Parathyroid adenoma (tissue), 2 donors: ENCODE measurements around the gene PREB.
A peak's percentile ranks its signal among the peaks of the same experiment; 100 is the strongest.

ENCODE experiments used
- H2AFZ ChIP-seq: fragments of 300-600 bp; sonication (generic); one replicate; pipeline ENCODE4 v1.7.0; 2017; ENCODE audit warnings: antibody characterized with exemption, mild to moderate bottlenecking
- H3K27ac ChIP-seq: fragments of 300-600 bp; sonication (generic); one replicate; pipeline ENCODE4 v1.7.0; 2017
- H3K27me3 ChIP-seq: fragments of 300-600 bp; sonication (generic); one replicate; pipeline ENCODE4 v1.7.0; 2017; ENCODE audit warnings: low read length; ENCODE audit not compliant: control insufficient read depth, insufficient read depth
- H3K36me3 ChIP-seq: fragments of 300-600 bp; sonication (generic); one replicate; pipeline ENCODE4 v1.7.0; 2017; ENCODE audit warnings: low read length; ENCODE audit not compliant: control insufficient read depth, insufficient read depth
- H3K4me1 ChIP-seq: fragments of 300-600 bp; sonication (generic); one replicate; pipeline ENCODE4 v1.7.0; 2017; ENCODE audit warnings: control low read depth
- H3K4me2 ChIP-seq: fragments of 300-600 bp; sonication (generic); one replicate; pipeline ENCODE4 v1.7.0; 2017; ENCODE audit warnings: low read length
- H3K4me3 ChIP-seq: fragments of 300-600 bp; sonication (generic); one replicate; pipeline ENCODE4 v1.7.0; 2017; ENCODE audit warnings: low read depth, low read length
- H3K79me2 ChIP-seq: fragments of 300-600 bp; sonication (generic); one replicate; pipeline ENCODE4 v1.7.0; 2017; ENCODE audit warnings: control low read depth
- H3K9ac ChIP-seq: fragments of 300-600 bp; sonication (generic); one replicate; pipeline ENCODE4 v1.7.0; 2017; ENCODE audit warnings: mild to moderate bottlenecking
- H3K9me3 ChIP-seq: fragments of 300-600 bp; sonication (generic); one replicate; pipeline ENCODE4 v1.7.0; 2017; ENCODE audit warnings: low read length; ENCODE audit not compliant: control insufficient read depth
- CTCF ChIP-seq: fragments of 300-600 bp; sonication (generic); IDR thresholded peaks from one replicate; pipeline ENCODE4 v1.7.0; 2017; ENCODE audit warnings: antibody characterized with exemption, mild to moderate bottlenecking
- donor health status: primary hyperparathyroidism.

Gene PREB

DNA sequence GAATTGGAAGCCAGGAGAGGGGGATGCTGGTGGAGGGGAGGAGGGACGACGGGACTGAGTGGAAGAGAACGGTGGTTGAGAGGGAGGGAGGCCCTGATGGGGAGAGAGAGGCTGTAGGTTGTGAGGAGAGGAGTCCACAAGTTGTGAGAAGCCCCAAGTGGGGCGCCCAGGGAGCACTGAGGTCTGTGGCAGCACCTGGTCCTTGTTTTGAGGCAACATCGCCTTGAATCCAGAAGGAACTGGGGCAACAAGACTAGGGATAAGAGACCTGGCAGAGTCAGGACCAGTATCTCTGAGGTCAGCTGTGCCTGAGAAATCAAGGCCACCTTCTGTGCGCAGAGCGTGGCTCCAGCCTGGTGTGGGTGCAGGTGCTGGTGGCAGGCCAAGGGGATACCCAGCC is 3.7 kb upstream of the PREB start:
- no peaks in the 10 kb centered on the region for H3K27me3 ChIP-seq
- no peaks in the 10 kb centered on the region for H3K9me3 ChIP-seq
- no peak for TF ChIP-seq CTCF
- peaks cover 5% of the 10 kb centered on the region for H3K79me2 ChIP-seq
- no peak overlapping the region for H3K4me2 ChIP-seq
- no peaks in the 10 kb centered on the region for H3K36me3 ChIP-seq
- no peak overlapping the region for H3K27ac ChIP-seq
- H3K4me3 ChIP-seq: no peak overlapping the region
- peaks cover 6% of the 10 kb centered on the region for H3K4me1 ChIP-seq
- H3K9ac ChIP-seq: no peak overlapping the region
- no peak overlapping the region for H2AFZ ChIP-seq

GRCh38 chr2:27137322-27137935 is 3.0 kb upstream of the PREB start:
- Histone ChIP-seq H3K27me3 (no peaks in the 10 kb centered on the region), H2AFZ (no peak overlapping the region), H3K4me3 (no peak overlapping the region), H3K79me2 (peaks cover 7% of the 10 kb centered on the region), H3K4me2 (no peak overlapping the region), H3K36me3 (no peaks in the 10 kb centered on the region), H3K9ac (no peak overlapping the region), H3K9me3 (no peaks in the 10 kb centered on the region), H3K4me1 (peaks cover 9% of the 10 kb centered on the region), H3K27ac (no peak overlapping the region)
- no peak for TF ChIP-seq CTCF

- peaks cover 7% of the 10 kb centered on the region for H3K79me2 ChIP-seq
- peaks cover 9% of the 10 kb centered on the region for H3K4me1 ChIP-seq
- H3K36me3 ChIP-seq: no peaks in the 10 kb centered on the region
- H3K9ac ChIP-seq: no peak overlapping the region
- TF ChIP-seq CTCF: no peak
- no peak overlapping the region for H3K4me2 ChIP-seq
- no peaks in the 10 kb centered on the region for H3K27me3 ChIP-seq
- H3K4me3 ChIP-seq: no peak overlapping the region
- no peak overlapping the region for H2AFZ ChIP-seq
- H3K9me3 ChIP-seq: no peaks in the 10 kb centered on the region
- no peak overlapping the region for H3K27ac ChIP-seq
Measured at GRCh38 chr2:27136751-27137150, 2.3 kb upstream of the PREB start.

DNA sequence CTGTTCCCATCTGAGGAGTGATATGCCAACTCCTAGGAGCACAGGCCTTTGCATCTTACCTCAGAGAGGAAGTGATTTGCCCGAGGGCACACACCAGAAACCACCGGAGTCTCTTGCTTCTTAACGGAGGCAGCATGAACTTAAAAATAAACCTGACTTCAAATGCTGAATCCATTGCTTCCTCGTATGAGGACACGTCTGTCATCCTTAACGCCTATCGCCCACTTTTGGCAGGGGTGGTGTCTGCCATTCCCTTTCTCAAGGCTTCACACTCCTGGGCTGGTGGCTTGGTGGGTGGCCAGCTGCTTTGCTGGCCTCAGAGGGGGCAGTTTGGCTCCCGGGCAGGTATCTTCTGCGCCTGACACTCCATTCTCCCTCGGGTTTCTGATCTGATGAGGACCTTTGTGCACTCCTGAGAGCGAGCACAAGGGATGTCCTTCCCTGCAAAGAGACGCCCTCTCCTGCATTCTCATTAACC is 1.1 kb upstream of the PREB start:
- Histone ChIP-seq H2AFZ (peak overlapping the region; percentile 38), H3K9me3 (no peaks in the 10 kb centered on the region), H3K79me2 (peaks cover 7% of the 10 kb centered on the region), H3K36me3 (no peaks in the 10 kb centered on the region), H3K4me2 (no peak overlapping the region), H3K27me3 (no peaks in the 10 kb centered on the region), H3K27ac (no peak overlapping the region), H3K4me3 (no peak overlapping the region), H3K9ac (no peak overlapping the region), H3K4me1 (peaks cover 9% of the 10 kb centered on the region)
- no peak for TF ChIP-seq CTCF
